Liver (tissue), 3 donors: ENCODE results near the gene IQCM.

Source experiments
- FOXA1 ChIP-seq: IDR thresholded peaks from 2 replicates; pipeline ENCODE4 v1.6.1; 2016; ENCODE audit warnings: antibody characterized with exemption
- JUND ChIP-seq, 2 donors: IDR thresholded peaks; 2 replicates each; pipeline ENCODE4 v1.6.1; 2016; ENCODE audit warnings: antibody characterized with exemption in 2 of 2
- SP1 ChIP-seq: IDR thresholded peaks from 2 replicates; pipeline ENCODE4 v1.6.1; 2018; ENCODE audit warnings: antibody characterized with exemption, mild to moderate bottlenecking
- TAF1 ChIP-seq: conservative IDR thresholded peaks from 2 replicates; pipeline ENCODE4 v1.6.1; 2016; ENCODE audit warnings: antibody characterized with exemption, mild to moderate bottlenecking
- TF ChIP-seq, protein P1 (sequence below): fragments of 150-350 bp; IDR thresholded peaks from 2 replicates; pipeline ENCODE4 v1.5.1; 2017; ENCODE audit warnings: improper control_type of control experiment, low read depth, low read length; ENCODE audit not compliant: missing input control
- donor health status: healthy.
- donor health status: healthy.

DNA sequence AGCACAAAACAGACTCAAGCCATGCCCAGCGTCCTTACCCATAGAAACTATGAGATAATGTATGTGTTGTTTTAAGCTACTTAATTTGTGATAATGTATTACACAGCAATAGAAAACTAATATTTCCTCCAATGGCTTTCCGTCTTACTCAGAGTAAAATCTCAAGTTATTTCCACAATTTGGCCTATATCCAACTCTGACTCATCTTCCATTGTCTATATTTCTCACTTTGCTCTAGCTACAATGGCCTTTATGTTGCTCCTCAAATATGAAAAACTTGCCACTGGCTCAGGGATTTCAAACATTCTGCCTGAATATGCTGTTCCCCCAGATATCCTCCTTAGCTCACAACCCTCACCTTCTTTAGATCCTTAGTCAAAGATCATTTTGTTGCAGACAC, 31.6 kb downstream of the IQCM start:
- TF ChIP-seq, protein P1, sequence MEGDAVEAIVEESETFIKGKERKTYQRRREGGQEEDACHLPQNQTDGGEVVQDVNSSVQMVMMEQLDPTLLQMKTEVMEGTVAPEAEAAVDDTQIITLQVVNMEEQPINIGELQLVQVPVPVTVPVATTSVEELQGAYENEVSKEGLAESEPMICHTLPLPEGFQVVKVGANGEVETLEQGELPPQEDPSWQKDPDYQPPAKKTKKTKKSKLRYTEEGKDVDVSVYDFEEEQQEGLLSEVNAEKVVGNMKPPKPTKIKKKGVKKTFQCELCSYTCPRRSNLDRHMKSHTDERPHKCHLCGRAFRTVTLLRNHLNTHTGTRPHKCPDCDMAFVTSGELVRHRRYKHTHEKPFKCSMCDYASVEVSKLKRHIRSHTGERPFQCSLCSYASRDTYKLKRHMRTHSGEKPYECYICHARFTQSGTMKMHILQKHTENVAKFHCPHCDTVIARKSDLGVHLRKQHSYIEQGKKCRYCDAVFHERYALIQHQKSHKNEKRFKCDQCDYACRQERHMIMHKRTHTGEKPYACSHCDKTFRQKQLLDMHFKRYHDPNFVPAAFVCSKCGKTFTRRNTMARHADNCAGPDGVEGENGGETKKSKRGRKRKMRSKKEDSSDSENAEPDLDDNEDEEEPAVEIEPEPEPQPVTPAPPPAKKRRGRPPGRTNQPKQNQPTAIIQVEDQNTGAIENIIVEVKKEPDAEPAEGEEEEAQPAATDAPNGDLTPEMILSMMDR = no peak
- no peak for TF ChIP-seq SP1
- TF ChIP-seq FOXA1 = no peak
- no peak for TF ChIP-seq JUND (IDR thresholded peaks at IDR 0.05)
- no peak for TF ChIP-seq TAF1
